Activated T-cell treated with anti-CD3 and anti-CD28 coated beads, Interleukin-2, amount 50 U/mL, for 4 hours (primary cell): Measurements from ENCODE around the gene RGR. TPM values are rescaled to one million over a fixed set of nuclear protein-coding genes. Genes with fewer than 3 reads are reported as not detected.
A peak's percentile ranks its signal among the peaks of the same experiment; 100 is the strongest.

ENCODE experiments used
- ATAC-seq, 2 donors: fragments of 200-7000 bp; cut with Tn5 transposase; one replicate each; pipeline ENCODE4 v1.10.0; 2021
- DNase-seq: peaks from one replicate; pipeline ENCODE4 v3.0.0-alpha.2; 2020
- H3K27me3 Mint-ChIP-seq: one replicate; pipeline ENCODE4 v1.8.0; 2021; ENCODE audit warnings: low read depth, mixed read lengths
- H3K36me3 Mint-ChIP-seq: one replicate; pipeline ENCODE4 v1.8.0; 2022; ENCODE audit warnings: mixed read lengths; ENCODE audit not compliant: insufficient read depth
- H3K4me1 Mint-ChIP-seq: one replicate; pipeline ENCODE4 v1.8.0; 2021; ENCODE audit warnings: low read depth, mixed read lengths
- H3K4me3 Mint-ChIP-seq: one replicate; pipeline ENCODE4 v1.8.0; 2021; ENCODE audit warnings: mild to moderate bottlenecking, moderate library complexity, mixed read lengths
- H3K9me3 Mint-ChIP-seq: one replicate; pipeline ENCODE4 v1.8.0; 2021; ENCODE audit warnings: mixed read lengths
- total RNA-seq, 3 donors: library from RNA; stranded (reverse); gene quantifications; one replicate each; pipeline ENCODE4 v1.2.1, GENCODE V29; 2021

Gene RGR
- total RNA-seq, 3 donors from 2014 or later, result not detected

DNA sequence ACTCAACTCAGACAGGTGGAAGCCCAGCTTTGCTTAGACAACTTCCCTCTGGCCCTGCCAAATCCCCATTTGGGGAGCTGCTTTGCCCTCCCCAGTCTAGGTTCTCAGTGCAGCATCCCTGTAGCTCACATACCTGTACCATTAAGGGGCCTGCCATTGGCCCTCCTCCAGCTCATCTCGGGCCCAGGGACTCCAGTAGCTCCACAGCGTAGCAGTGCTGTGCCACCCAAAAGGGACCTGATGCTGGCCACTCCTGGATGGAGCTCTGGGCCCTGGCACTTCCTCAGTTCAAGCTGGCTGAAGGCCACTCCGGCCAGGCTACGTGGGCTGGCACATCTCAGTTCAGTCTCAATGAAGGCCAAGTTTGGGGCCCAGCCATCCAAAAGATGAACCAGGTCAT, 10.9 kb upstream of the RGR start:
- no peaks in the 10 kb centered on the region for H3K4me1 Mint-ChIP-seq

DNA sequence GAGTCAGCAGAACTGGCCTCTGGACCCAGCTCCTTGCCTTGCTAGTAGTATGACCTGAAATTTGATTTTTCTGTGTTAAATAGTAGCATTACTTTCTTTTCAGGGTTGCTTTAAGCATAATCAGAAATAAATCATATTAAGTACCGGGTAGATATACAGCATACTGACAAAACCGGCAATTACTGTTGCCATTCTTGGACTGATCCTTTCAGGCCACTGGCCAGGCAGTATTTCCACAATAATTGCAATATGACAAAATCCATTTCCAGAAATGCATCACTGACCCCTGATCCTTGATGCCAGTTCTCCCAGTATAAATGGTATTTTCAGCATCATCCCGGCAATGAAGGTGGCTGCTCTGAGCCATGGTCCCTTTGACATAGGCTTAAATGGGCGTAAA, 10.4 kb upstream of the RGR start:
- Mint-ChIP-seq H3K4me3 (no peak overlapping the region), H3K27me3 (peaks cover 8% of the 10 kb centered on the region), H3K9me3 (no peaks in the 10 kb centered on the region), H3K36me3 (no peaks in the 10 kb centered on the region), H3K4me1 (no peaks in the 10 kb centered on the region)
- ATAC-seq (no peak), DNase-seq (no peak)

More for the DNA sequence above, 10.9 kb upstream of the RGR start:
- Mint-ChIP-seq H3K36me3 (no peaks in the 10 kb centered on the region), H3K27me3 (peaks cover 8% of the 10 kb centered on the region), H3K4me3 (no peak overlapping the region), H3K9me3 (no peaks in the 10 kb centered on the region)
- ATAC-seq (no peak), DNase-seq (no peak)

DNA sequence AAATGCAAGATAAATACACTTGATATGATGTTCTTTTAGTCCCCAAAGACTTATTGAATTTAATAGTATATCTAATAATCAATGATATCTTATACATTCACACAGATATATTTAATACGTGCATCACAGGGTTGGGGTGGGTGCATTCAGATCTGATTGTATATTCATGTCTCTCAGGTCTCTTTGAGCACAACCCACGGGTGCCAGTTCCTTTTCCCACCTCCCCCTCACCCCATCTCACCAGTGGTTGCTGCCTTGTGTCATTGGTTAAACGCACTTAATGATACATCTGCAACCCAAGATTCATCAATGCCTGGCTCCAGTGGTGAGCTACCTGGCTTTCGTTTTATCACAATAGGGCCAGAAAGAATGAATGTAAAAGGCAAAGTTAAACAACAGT, 9.8 kb upstream of the RGR start:
- peaks cover 5% of the 10 kb centered on the region for H3K27me3 Mint-ChIP-seq

GRCh38 chr10:84236807-84237198, 8.1 kb upstream of the RGR start:
- H3K27me3 Mint-ChIP-seq, result peaks cover 5% of the 10 kb centered on the region
- H3K36me3 Mint-ChIP-seq, result no peaks in the 10 kb centered on the region
- no peak overlapping the region for H3K4me3 Mint-ChIP-seq
- ATAC-seq (no peak), DNase-seq (no peak)
- no peaks in the 10 kb centered on the region for H3K4me1 Mint-ChIP-seq
- no peaks in the 10 kb centered on the region for H3K9me3 Mint-ChIP-seq

More for the DNA sequence above, 9.8 kb upstream of the RGR start:
- H3K4me1 Mint-ChIP-seq, result no peaks in the 10 kb centered on the region
- H3K36me3 Mint-ChIP-seq, result no peaks in the 10 kb centered on the region
- no peak for DNase-seq
- no peak for ATAC-seq
- H3K9me3 Mint-ChIP-seq, result no peaks in the 10 kb centered on the region
- H3K4me3 Mint-ChIP-seq, result no peak overlapping the region

GRCh38 chr10:84237199-84238051, 7.4 kb upstream of the RGR start:
- H3K9me3 Mint-ChIP-seq, result no peaks in the 10 kb centered on the region
- H3K4me1 Mint-ChIP-seq, result no peaks in the 10 kb centered on the region
- H3K36me3 Mint-ChIP-seq, result no peaks in the 10 kb centered on the region
- H3K27me3 Mint-ChIP-seq, result peaks cover 5% of the 10 kb centered on the region
- ATAC-seq, result no peak
- DNase-seq, result no peak
- H3K4me3 Mint-ChIP-seq, result no peak overlapping the region

- Mint-ChIP-seq H3K4me1 (no peaks in the 10 kb centered on the region), H3K9me3 (no peaks in the 10 kb centered on the region), H3K27me3 (peaks cover 5% of the 10 kb centered on the region), H3K4me3 (no peak overlapping the region), H3K36me3 (no peaks in the 10 kb centered on the region)
- no peak for ATAC-seq
- no peak for DNase-seq
These were observed 5.9 kb upstream of the RGR start for GRCh38 chr10:84238909-84239308.

DNA sequence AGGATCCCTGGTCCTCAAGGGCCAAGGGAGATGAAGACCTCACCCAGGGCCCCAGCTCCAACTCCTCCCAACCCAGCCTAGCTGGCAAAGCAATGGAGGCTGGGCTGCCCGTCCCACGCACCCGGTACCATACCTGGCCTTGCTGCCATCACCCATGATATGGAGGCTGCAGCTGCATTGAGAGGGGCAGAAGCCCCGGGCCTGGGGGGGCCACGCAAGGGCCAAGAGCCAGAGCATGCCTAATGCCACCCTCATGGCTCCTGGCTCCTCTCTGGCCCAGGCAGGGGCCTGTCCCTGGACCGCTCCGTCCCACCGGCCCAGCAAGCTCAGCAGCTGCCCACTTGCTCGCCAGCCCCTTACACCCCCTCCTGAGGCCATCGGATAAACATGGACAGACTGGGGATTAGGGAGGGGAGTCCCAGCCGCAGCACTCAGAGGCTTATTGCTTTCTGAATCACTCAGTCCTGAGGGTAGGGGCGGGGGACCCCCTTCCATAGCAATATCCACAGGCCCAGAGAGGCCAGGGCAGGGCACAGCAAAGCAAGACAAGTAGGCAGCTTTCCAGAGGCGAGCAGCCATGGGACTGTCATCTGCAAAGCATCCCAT, 3.6 kb upstream of the RGR start, which contains the start of gene LRIT1:
Gene LRIT1, minus strand, starts transcription at position 362 of the 606 bp plus-strand sequence. Its CDS starts 107 bp downstream, at position 255.
- no peak for ATAC-seq
- H3K9me3 Mint-ChIP-seq, result no peaks in the 10 kb centered on the region
- H3K4me1 Mint-ChIP-seq, result no peaks in the 10 kb centered on the region
- no peaks in the 10 kb centered on the region for H3K36me3 Mint-ChIP-seq
- peaks cover 5% of the 10 kb centered on the region for H3K27me3 Mint-ChIP-seq
- DNase-seq, result no peak
- no peak within 1 kb of the TSS for H3K4me3 Mint-ChIP-seq

GRCh38 chr10:84243759-84244158, 1.1 kb upstream of the RGR start:
- Mint-ChIP-seq H3K36me3 (no peaks in the 10 kb centered on the region), H3K27me3 (no peaks in the 10 kb centered on the region), H3K9me3 (no peaks in the 10 kb centered on the region), H3K4me3 (no peak overlapping the region), H3K4me1 (no peaks in the 10 kb centered on the region)
- ATAC-seq (no peak), DNase-seq (no peak)

DNA sequence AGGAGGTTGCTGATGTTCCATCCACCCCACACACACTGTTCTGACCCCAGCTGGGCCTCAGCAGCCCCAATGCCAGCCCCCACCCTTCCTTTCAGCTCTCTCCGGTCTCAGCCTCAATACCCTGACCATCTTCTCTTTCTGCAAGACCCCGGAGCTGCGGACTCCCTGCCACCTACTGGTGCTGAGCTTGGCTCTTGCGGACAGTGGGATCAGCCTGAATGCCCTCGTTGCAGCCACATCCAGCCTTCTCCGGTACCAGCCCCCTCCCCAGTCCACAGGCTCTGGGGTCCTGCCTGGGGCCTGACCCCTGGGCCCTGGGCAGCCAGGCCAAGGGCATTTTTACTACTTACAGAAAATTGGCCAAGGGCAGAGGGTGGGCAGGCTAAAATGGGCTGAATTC, 2.6 kb downstream of the RGR start:
- H3K4me3 Mint-ChIP-seq, result no peak overlapping the region
- no peak for DNase-seq
- no peaks in the 10 kb centered on the region for H3K36me3 Mint-ChIP-seq
- H3K4me1 Mint-ChIP-seq, result no peaks in the 10 kb centered on the region
- H3K27me3 Mint-ChIP-seq, result no peaks in the 10 kb centered on the region
- H3K9me3 Mint-ChIP-seq, result no peaks in the 10 kb centered on the region
- no peak for ATAC-seq

DNA sequence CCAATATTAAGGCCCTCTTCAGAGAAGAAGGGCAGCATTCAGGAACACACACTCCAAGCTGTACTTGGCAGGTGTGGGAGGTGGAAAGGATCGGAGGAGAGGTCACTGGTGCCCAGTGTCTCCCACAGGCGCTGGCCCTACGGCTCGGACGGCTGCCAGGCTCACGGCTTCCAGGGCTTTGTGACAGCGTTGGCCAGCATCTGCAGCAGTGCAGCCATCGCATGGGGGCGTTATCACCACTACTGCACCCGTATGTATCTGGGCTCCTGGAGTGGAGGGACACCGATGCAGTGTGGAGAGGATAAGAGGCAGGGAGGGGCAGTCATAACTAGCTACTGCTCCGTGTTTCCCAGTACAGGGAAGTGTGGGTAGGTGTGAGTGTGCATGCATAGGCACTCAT, 3.9 kb downstream of the RGR start:
- no peaks in the 10 kb centered on the region for H3K4me1 Mint-ChIP-seq
- ATAC-seq, result no peak

DNA sequence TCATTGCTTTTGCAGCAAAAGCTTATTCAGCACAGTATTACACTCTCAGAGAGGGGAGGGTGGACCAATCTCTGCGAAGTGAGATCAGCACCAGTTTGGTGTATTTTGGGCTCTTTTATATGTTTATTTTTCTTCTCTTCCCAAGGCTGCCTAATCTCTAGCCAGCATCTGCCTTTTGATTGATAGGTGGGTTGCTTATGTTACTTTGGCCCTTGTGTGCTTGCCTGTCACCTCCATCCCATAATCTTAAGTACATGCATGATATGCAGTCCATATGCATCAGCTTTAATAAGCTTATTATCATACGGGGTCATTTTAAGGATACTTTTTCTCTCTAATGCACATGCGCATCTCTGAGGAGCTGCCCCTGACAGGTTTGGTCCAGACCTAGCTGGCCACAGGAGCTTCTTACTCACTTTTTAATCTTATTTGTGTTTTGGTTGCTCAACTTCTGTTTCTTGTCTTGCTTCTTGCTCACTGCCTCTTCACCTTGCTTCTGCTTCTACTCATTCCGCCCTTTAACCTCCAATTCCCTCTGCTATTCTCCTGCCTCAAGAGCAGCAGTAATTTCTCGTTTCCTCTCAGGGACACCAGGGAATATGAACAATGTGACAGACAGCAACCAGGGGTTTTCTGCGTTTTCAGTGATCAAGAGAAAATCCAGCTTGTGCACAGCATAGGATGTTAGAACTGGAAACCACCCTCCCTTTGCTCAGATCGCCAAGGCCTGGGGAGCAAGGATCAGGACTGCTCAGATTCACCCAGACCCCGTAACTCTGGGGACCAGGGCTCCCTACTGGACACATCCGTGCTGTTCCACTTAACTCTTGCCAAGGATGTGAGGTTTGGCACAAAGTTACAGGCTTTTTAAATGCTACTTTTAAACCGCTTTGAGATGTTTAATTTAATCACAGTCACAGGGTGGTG, 10.0 kb downstream of the RGR start:
- peaks cover 3% of the 10 kb centered on the region for H3K4me1 Mint-ChIP-seq
- no peaks in the 10 kb centered on the region for H3K36me3 Mint-ChIP-seq
- no peak for DNase-seq
- H3K4me3 Mint-ChIP-seq, result no peak overlapping the region
- H3K27me3 Mint-ChIP-seq, result peaks cover 11% of the 10 kb centered on the region
- ATAC-seq, result no peak
- H3K9me3 Mint-ChIP-seq, result no peaks in the 10 kb centered on the region

More for the DNA sequence above, 3.9 kb downstream of the RGR start:
- H3K27me3 Mint-ChIP-seq, result no peaks in the 10 kb centered on the region
- no peak overlapping the region for H3K4me3 Mint-ChIP-seq
- no peaks in the 10 kb centered on the region for H3K9me3 Mint-ChIP-seq
- H3K36me3 Mint-ChIP-seq, result no peaks in the 10 kb centered on the region
- no peak for DNase-seq

DNA sequence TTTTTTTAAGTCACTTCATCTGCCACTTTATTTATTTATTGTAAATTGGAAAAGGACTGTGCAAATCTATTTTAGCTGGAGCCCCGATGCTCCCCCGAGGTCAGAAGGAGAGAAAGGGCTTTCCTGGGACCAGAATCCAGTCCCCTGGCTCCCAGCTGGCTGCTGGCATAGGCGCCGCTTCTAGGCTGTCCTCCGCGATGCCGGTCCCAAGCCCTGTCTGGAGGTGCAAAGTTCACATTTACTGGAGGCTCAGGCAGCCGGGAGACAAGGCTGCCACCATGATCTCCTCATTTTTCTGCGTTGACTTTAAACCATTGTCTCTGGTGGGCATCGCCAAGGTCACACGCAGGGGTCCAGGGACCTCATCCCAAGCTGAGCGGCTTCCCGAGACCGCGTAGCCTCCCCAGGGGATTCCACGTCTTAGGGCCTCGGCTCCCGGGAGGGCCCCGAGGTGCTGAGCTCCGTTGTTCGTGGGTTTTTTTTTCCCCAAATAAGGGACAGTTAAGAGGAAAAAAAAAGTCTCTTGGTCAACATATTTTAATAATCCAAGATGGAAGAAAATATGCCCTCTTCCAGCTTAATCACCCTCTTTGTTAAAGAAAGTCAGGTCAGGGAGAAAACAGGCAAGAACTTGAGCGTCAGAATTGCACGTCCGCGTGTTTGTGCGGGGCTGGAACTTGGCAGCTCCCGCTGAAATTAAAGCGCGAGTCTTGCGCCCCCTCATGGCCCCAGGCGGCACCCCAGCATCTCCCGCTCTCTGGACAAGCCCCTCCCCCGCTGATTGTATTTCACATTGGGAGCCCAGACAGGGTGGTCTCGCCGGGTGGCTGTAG, 11.9 kb downstream of the RGR start:
- H3K9me3 Mint-ChIP-seq, result no peaks in the 10 kb centered on the region
- ATAC-seq, result peak; percentile 72
- peaks cover 21% of the 10 kb centered on the region for H3K27me3 Mint-ChIP-seq
- no peak overlapping the region for H3K4me3 Mint-ChIP-seq
- peak; percentile 25 for DNase-seq
- no peaks in the 10 kb centered on the region for H3K36me3 Mint-ChIP-seq
- H3K4me1 Mint-ChIP-seq, result peaks cover 3% of the 10 kb centered on the region

- DNase-seq (no peak), ATAC-seq (no peak)
- no peaks in the 10 kb centered on the region for H3K36me3 Mint-ChIP-seq
- H3K27me3 Mint-ChIP-seq, result peaks cover 25% of the 10 kb centered on the region
- no peak overlapping the region for H3K4me3 Mint-ChIP-seq
- H3K4me1 Mint-ChIP-seq, result peaks cover 3% of the 10 kb centered on the region
- no peaks in the 10 kb centered on the region for H3K9me3 Mint-ChIP-seq
These were observed 12.6 kb downstream of the RGR start for GRCh38 chr10:84257343-84258020.
